IMR-90 (cell line): Measurements from ENCODE around the gene ASB1.

Experiments
- BHLHE40 ChIP-seq: fragments of 150-350 bp; IDR thresholded peaks from 2 replicates; pipeline ENCODE4 v1.6.1; 2016; ENCODE audit warnings: mild to moderate bottlenecking, low read depth, low read length
- CEBPB ChIP-seq: IDR thresholded peaks from 2 replicates; pipeline ENCODE4 v1.6.1; 2012; ENCODE audit warnings: low read depth, low read length, improper control_type of control experiment
- CTCF ChIP-seq: conservative IDR thresholded peaks from 2 replicates; pipeline ENCODE4 v1.5.1; 2012; ENCODE audit warnings: mild to moderate bottlenecking, low read depth, low read length, improper control_type of control experiment
- ELK1 ChIP-seq: fragments of 150-350 bp; IDR thresholded peaks from 2 replicates; pipeline ENCODE4 v1.6.1; 2016; ENCODE audit warnings: low read depth, mild to moderate bottlenecking, low read length, moderate library complexity, borderline replicate concordance
- FOS ChIP-seq: fragments of 150-350 bp; IDR thresholded peaks from 2 replicates; pipeline ENCODE4 v1.6.1; 2016; ENCODE audit warnings: low read depth, low read length
- POLR2A ChIP-seq: IDR thresholded peaks from 2 replicates; pipeline ENCODE4 v1.6.1; 2012; ENCODE audit warnings: mild to moderate bottlenecking, low read depth, low read length
- RAD21 ChIP-seq: IDR thresholded peaks from 2 replicates; pipeline ENCODE4 v1.6.1; 2012; ENCODE audit warnings: low read length, improper control_type of control experiment
- RFX5 ChIP-seq: IDR thresholded peaks from 2 replicates; pipeline ENCODE4 v1.8.0; 2012; ENCODE audit warnings: low read depth, mild to moderate bottlenecking, low read length, moderate library complexity
- SMC3 ChIP-seq: fragments of 150-350 bp; IDR thresholded peaks from 2 replicates; pipeline ENCODE4 v1.6.1; 2016; ENCODE audit warnings: low read depth, mild to moderate bottlenecking, antibody characterized with exemption, low read length, moderate library complexity
- USF2 ChIP-seq: fragments of 150-350 bp; IDR thresholded peaks from 2 replicates; pipeline ENCODE4 v1.6.1; 2017; ENCODE audit warnings: mild to moderate bottlenecking, antibody characterized with exemption, low read length, low read depth

GRCh38 chr2:238420442-238420841, 6.3 kb upstream of the ASB1 start:
- TF ChIP-seq SMC3 (no peak), BHLHE40 (no peak), CTCF (no peak), POLR2A (no peak), CEBPB (no peak), RAD21 (no peak), USF2 (no peak), RFX5 (no peak), FOS (no peak), ELK1 (no peak)
